ENCODE results near the gene SLC22A7.
"Not testable (repeated sequence)": the region's sequence is repeated elsewhere in the genome, so short reads cannot be mapped to it uniquely, and the experiment has no call there.

The SLC22A7 gene

DNA sequence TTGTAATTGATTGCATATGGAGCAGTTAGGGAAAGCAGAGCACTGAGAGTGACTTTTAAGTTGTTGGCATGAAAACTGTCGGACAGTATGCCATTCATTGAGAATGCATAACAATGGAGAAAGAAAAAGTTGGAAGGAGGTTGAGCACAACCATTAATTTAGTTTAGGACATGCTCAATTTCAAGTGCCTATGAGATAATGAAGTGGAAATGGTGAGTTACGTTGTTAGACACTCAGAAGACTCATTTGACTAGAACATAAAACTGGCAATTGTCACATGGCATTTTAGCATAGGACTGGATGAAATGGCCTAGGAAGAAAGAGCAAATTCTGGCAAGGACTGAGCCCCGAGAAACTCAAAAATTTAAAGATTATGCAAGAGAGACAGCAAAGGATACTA is 49.4 kb downstream of the SLC22A7 start:
- no peak for DNase-seq

GRCh38 chr6:43351951-43352350 is 53.9 kb downstream of the SLC22A7 start:
- DNase-seq: not testable (repeated sequence)

Data from kidney glomerular epithelial cell (primary cell).